ENCODE results near the gene MMD. TPM values are rescaled to one million over a fixed set of nuclear protein-coding genes. Genes with fewer than 3 reads are reported as not detected.

Gene MMD
- total and polyA plus RNA-seq, 2 of the 13 experiments (the other 11 are each of a cell fraction or from before 2014, with no cell fraction given), result 121 to 225 TPM

GRCh38 chr17:55407641-55408566 lies 13.7 kb downstream of the MMD start (continued):
- no peak for TF ChIP-seq USF2 (IDR thresholded peaks at IDR 0.05; ENCODE audit: low read depth, low read length)
- TF ChIP-seq USF2 (CRISPR knock-in tag; IDR thresholded peaks at IDR 0.05; ENCODE audit: borderline replicate concordance), result no peak
- TF ChIP-seq ZNF17 (CRISPR knock-in tag; IDR thresholded peaks at IDR 0.05), result no peak
- TF ChIP-seq KDM1A (CRISPR knock-in tag; IDR thresholded peaks at IDR 0.05), result 0 out of 2 replicates have a peak, but pooled peaks have one; percentile 6
- no peak for TF ChIP-seq ZNF512 (CRISPR knock-in tag; IDR thresholded peaks at IDR 0.05)
- no peak for TF ChIP-seq NFATC3 (CRISPR knock-in tag; IDR thresholded peaks at IDR 0.05)
- 0 out of 2 replicates have a peak, but pooled peaks have one; percentile 37 for TF ChIP-seq ZNF232 (CRISPR knock-in tag; IDR thresholded peaks at IDR 0.05; ENCODE audit: borderline replicate concordance)
- TF ChIP-seq ZNF546 (CRISPR knock-in tag; conservative IDR thresholded peaks at IDR 0.05), result no peak
- no peak for TF ChIP-seq ZNF101 (CRISPR knock-in tag; IDR thresholded peaks at IDR 0.05; ENCODE audit: borderline replicate concordance, low read depth)
- no peak for TF ChIP-seq ZNF326 (CRISPR knock-in tag; IDR thresholded peaks at IDR 0.05; ENCODE audit: borderline replicate concordance)
- TF ChIP-seq ZBTB43 (CRISPR knock-in tag; conservative IDR thresholded peaks at IDR 0.05), result peak; percentile 84
- peak; percentile 96 for TF ChIP-seq GFI1 (CRISPR knock-in tag; IDR thresholded peaks at IDR 0.05; ENCODE audit: borderline replicate concordance)
- TF ChIP-seq ZBTB40 (IDR thresholded peaks at IDR 0.05), result no peak
- no peak; the same call in 1 of the 2 replicates for TF ChIP-seq ZBTB40 (CRISPR knock-in tag; IDR thresholded peaks at IDR 0.05)
